ENCODE measurements around the gene PCDHGB3.
"Not testable (repeated sequence)": the region's sequence is repeated elsewhere in the genome, so short reads cannot be mapped to it uniquely, and the experiment has no call there.

- not testable (repeated sequence) for TF ChIP-seq EP300, POLR2A (IDR thresholded peaks at IDR 0.05)
- TF ChIP-seq, protein P1, sequence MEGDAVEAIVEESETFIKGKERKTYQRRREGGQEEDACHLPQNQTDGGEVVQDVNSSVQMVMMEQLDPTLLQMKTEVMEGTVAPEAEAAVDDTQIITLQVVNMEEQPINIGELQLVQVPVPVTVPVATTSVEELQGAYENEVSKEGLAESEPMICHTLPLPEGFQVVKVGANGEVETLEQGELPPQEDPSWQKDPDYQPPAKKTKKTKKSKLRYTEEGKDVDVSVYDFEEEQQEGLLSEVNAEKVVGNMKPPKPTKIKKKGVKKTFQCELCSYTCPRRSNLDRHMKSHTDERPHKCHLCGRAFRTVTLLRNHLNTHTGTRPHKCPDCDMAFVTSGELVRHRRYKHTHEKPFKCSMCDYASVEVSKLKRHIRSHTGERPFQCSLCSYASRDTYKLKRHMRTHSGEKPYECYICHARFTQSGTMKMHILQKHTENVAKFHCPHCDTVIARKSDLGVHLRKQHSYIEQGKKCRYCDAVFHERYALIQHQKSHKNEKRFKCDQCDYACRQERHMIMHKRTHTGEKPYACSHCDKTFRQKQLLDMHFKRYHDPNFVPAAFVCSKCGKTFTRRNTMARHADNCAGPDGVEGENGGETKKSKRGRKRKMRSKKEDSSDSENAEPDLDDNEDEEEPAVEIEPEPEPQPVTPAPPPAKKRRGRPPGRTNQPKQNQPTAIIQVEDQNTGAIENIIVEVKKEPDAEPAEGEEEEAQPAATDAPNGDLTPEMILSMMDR (IDR thresholded peaks at IDR 0.05), result not testable (repeated sequence)
Measured at GRCh38 chr5:141394401-141395187, 24.6 kb downstream of the PCDHGB3 start.
